PC-9 (cell line): ENCODE data around the gene CD37. TPM values are rescaled to one million over a fixed set of nuclear protein-coding genes. Genes with fewer than 3 reads are reported as not detected.
A peak's percentile ranks its signal among the peaks of the same experiment; 100 is the strongest.

Source experiments
- BruUV-seq: library from RNA; stranded (reverse); fragments of 400-500 nt; replicated peaks from 2 replicates; lab custom pipeline; 2021; lab: Mats Ljungman, UMichigan
- CTCF ChIA-PET: fragments of 300-600 bp; sonication (Branson Sonifier 250); formaldehyde crosslinking; loops from one replicate; lab custom pipeline; 2022; ENCODE audit warnings: antibody characterized with exemption; lab: Charles Lee
- POLR2A ChIA-PET: fragments of 300-600 bp; sonication (Branson Sonifier 250); formaldehyde crosslinking; loops from one replicate; lab custom pipeline; 2022; ENCODE audit warnings: antibody characterized with exemption; ENCODE audit not compliant: unreplicated experiment; lab: Charles Lee
- DNase-seq, 2 experiments: peaks; one replicate each; pipeline versions ENCODE4 v3.0.0 to v3.0.0-alpha.2; 2015 to 2022; ENCODE audit warnings: mixed read lengths in 1 of 2
- H2AFZ ChIP-seq: fragments of 200-600 bp; sonication (generic); 2 replicates; pipeline ENCODE4 v1.8.1; 2017; ENCODE audit warnings: antibody characterized with exemption
- H3F3A ChIP-seq: fragments of 200-600 bp; sonication (generic); 2 replicates; pipeline ENCODE4 v1.8.1; 2017; ENCODE audit warnings: antibody characterized with exemption, mild to moderate bottlenecking, low read depth; ENCODE audit not compliant: insufficient read depth
- H3K27ac ChIP-seq: fragments of 200-600 bp; sonication (generic); 2 replicates; pipeline ENCODE4 v1.6.1; 2016; ENCODE audit warnings: mixed run types
- H3K27me3 ChIP-seq: fragments of 200-600 bp; sonication (generic); 2 replicates; pipeline ENCODE4 v1.6.1; 2016; ENCODE audit warnings: low read depth, mixed run types; ENCODE audit not compliant: insufficient read depth
- H3K36me3 ChIP-seq: fragments of 200-600 bp; sonication (generic); 2 replicates; pipeline ENCODE4 v1.6.1; 2016; ENCODE audit warnings: low read depth, mixed run types
- H3K4me1 ChIP-seq: fragments of 200-600 bp; sonication (generic); replicated peaks from 2 replicates; pipeline ENCODE4 v1.6.1; 2016; ENCODE audit warnings: mixed run types; ENCODE audit not compliant: insufficient read depth
- H3K4me2 ChIP-seq: fragments of 200-600 bp; sonication (generic); 2 replicates; pipeline ENCODE4 v1.6.1; 2017; ENCODE audit warnings: mixed run types
- H3K4me3 ChIP-seq: fragments of 200-600 bp; sonication (generic); 2 replicates; pipeline ENCODE4 v1.6.1; 2016; ENCODE audit warnings: mixed run types
- H3K79me2 ChIP-seq: fragments of 200-600 bp; sonication (generic); 2 replicates; pipeline ENCODE4 v1.6.1; 2017; ENCODE audit warnings: low read depth, mixed run types
- H3K9me2 ChIP-seq: fragments of 200-600 bp; sonication (generic); 2 replicates; pipeline ENCODE4 v1.8.1; 2017; ENCODE audit warnings: mild to moderate bottlenecking; ENCODE audit not compliant: insufficient read depth
- H3K9me3 ChIP-seq: fragments of 200-600 bp; sonication (generic); 2 replicates; pipeline ENCODE4 v1.8.1; 2016; ENCODE audit warnings: low read depth; ENCODE audit not compliant: insufficient read depth
- H4K20me1 ChIP-seq: fragments of 200-600 bp; sonication (generic); 2 replicates; pipeline ENCODE4 v1.8.1; 2017; ENCODE audit not compliant: insufficient read depth
- CTCF ChIP-seq: fragments of 200-600 bp; sonication (generic); conservative IDR thresholded peaks from 2 replicates; pipeline ENCODE4 v1.6.1; 2017; ENCODE audit warnings: mixed run types, antibody characterized with exemption, mild to moderate bottlenecking, moderate library complexity
- EZH2 ChIP-seq: fragments of 200-600 bp; sonication (generic); IDR thresholded peaks from 2 replicates; pipeline ENCODE4 v1.8.0; 2017; ENCODE audit warnings: antibody characterized with exemption, low read depth
- intact Hi-C: fragments of 100-400 bp; cut with micrococcal nuclease; formaldehyde crosslinking; loops from one replicate; pipeline ENCODE4 v1.10.0; 2022; ENCODE audit not compliant: unreplicated experiment
- total RNA-seq: library from RNA; stranded (reverse); gene quantifications from 2 replicates; pipeline ENCODE4 v1.2.3, GENCODE V29; 2021

CD37 gene
- total RNA-seq, 1 experiment from 2014 or later = not detected

DNA sequence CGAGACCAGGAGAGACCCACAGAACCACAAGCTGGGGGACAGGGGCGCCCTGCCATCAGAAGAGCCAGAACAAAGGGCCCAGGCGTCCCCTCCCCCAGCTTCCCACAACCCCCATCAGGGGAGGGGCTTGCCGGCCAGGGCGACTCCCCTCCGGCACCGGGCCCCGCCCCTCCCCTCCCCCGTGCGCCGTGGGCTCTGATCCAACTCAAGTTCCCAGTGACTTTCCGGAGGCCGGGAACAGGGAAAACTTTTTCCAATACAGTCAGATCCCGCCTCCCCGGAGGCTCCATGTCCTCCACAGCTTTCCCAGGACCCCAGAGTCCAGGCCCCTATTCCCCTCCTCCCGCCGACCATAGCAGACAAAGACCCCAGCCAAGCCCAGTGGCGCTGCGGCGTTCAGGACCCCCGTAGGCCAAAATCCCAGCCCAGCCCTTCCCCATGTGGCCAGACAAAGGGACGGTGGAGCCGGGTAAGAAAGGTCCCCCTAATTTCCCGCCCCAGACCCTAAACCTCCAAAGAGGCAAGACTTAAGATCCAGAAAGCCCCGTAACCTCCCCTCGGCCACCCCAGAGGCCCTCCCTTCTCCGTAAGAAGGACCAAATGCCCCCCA, 26.3 kb downstream of the CD37 start:
- peak in 1 of 2 experiments; percentile 56 for DNase-seq
- Histone ChIP-seq H3K9me2 (no peaks in the 10 kb centered on the region), H3K27ac (no peak overlapping the region), H2AFZ (peak overlapping the region; percentile 85), H3K4me2 (peak overlapping the region; percentile 99), H3K9me3 (no peaks in the 10 kb centered on the region), H4K20me1 (no peaks in the 10 kb centered on the region), H3K79me2 (no peaks in the 10 kb centered on the region), H3K27me3 (no peaks in the 10 kb centered on the region), H3K36me3 (no peaks in the 10 kb centered on the region), H3K4me3 (peak overlapping the region; percentile 85), H3F3A (peaks cover 5% of the 10 kb centered on the region; the same call in 1 of the 2 replicates), H3K4me1 (0 out of 2 replicates have a peak, but pooled peaks cover 10% of the 10 kb centered on the region)
- intact Hi-C loops = loop anchor here (2.0 kb wide), 2 partner anchors 23 to 515 kb away; partner anchors contain the start of genes AKT1S1 and TBC1D17
- no peak for TF ChIP-seq CTCF
- peak; percentile 82; the same call in 1 of the 2 replicates for TF ChIP-seq EZH2
- CTCF ChIA-PET = interaction anchor here (0.6 to 0.7 kb wide), 3 partner anchors 8 to 61 kb away, joined by 3 to 4 read pairs (median 3); no protein-coding TSS in a partner anchor
- POLR2A ChIA-PET = interaction anchor here (0.6 to 0.8 kb wide), 5 partner anchors 22 to 545 kb away, joined by 5 to 20 read pairs (median 10); no protein-coding TSS in a partner anchor
- TSS peak; percentile 72 for BruUV-seq

- DNase-seq = peak in 1 of 2 experiments; percentile 66
- no TSS peak for BruUV-seq
- POLR2A ChIA-PET = interaction anchor here (0.6 to 0.8 kb wide), 6 partner anchors 8 to 967 kb away, joined by 3 to 20 read pairs (median 10); partner anchors contain the start of gene KCNC3
Observed at GRCh38 chr19:49362048-49362928, 27.1 kb downstream of the CD37 start, which contains the start of gene TEAD2. Gene TEAD2, minus strand, starts transcription at chr19:49362416. Its CDS starts 2,341 bp downstream, at chr19:49360075.

More at GRCh38 chr19:49362048-49362928, 27.1 kb downstream of the CD37 start, which contains the start of gene TEAD2:
- Histone ChIP-seq H3K27ac (no peak within 1 kb of the TSS), H3K79me2 (no peaks in the 10 kb centered on the region), H3F3A (peaks cover 5% of the 10 kb centered on the region; the same call in 1 of the 2 replicates), H3K36me3 (no peaks in the 10 kb centered on the region), H3K9me3 (no peaks in the 10 kb centered on the region), H3K4me1 (0 out of 2 replicates have a peak, but pooled peaks cover 10% of the 10 kb centered on the region), H3K9me2 (no peaks in the 10 kb centered on the region), H2AFZ (peak within 1 kb of the TSS; percentile 85), H3K4me3 (peak within 1 kb of the TSS; percentile 85), H3K27me3 (no peaks in the 10 kb centered on the region), H3K4me2 (peak within 1 kb of the TSS; percentile 99), H4K20me1 (no peaks in the 10 kb centered on the region)
- CTCF ChIA-PET = interaction anchor here (0.6 to 0.7 kb wide), 4 partner anchors 9 to 61 kb away, joined by 3 to 4 read pairs (median 4); no protein-coding TSS in a partner anchor
- intact Hi-C loops = loop anchor here (2.0 kb wide), 2 partner anchors 23 to 515 kb away; partner anchors contain the start of genes AKT1S1 and TBC1D17
- TF ChIP-seq EZH2 (no peak), CTCF (no peak)
